ENCODE measurements around the gene FAP. TPM values are rescaled to one million over a fixed set of nuclear protein-coding genes. Genes with fewer than 3 reads are reported as not detected.

The FAP gene
- total and polyA plus RNA-seq, 9 of the 15 experiments (the other 6 are each of a cell fraction or from before 2014, with no cell fraction given), result not detected

- TF ChIP-seq RBFOX2 (IDR thresholded peaks at IDR 0.05; ENCODE audit: low read depth, low read length) (no peak), CEBPB (tag; IDR thresholded peaks at IDR 0.05) (no peak), LARP7 (IDR thresholded peaks at IDR 0.05) (no peak), ZBTB5 (IDR thresholded peaks at IDR 0.05) (no peak), NR2C2 (CRISPR knock-in tag; IDR thresholded peaks at IDR 0.05) (no peak), NR2C2 (tag; IDR thresholded peaks at IDR 0.05) (no peak), TGIF2 (CRISPR knock-in tag; IDR thresholded peaks at IDR 0.05) (no peak), E2F8 (IDR thresholded peaks at IDR 0.05; ENCODE audit: low read depth, partially characterized antibody) (no peak), ZEB2 (IDR thresholded peaks at IDR 0.05) (no peak)
Observed at GRCh38 chr2:162200636-162201035, 42.6 kb downstream of the FAP start (continued).

Data from K562 (cell line).